Sigmoid colon (tissue), 4 donors: ENCODE measurements around the gene SLC8A3.

Experiments used
- EP300 ChIP-seq, 4 donors: sonication (generic); formaldehyde crosslinking; IDR thresholded peaks; one replicate each; pipeline ENCODE4 v1.6.1; 2017; ENCODE audit warnings: antibody characterized with exemption in 4 of 4
- TF ChIP-seq, protein P1 (sequence below), 4 experiments: fragments of 450-650 bp in 3 of 4; fragments of 200-600 bp in 1 of 4; IDR thresholded peaks; one replicate each; pipeline ENCODE4 v1.5.1; 2016 to 2019; ENCODE audit warnings: antibody characterized with exemption in 4 of 4, mild to moderate bottlenecking in 3 of 4, moderate library complexity in 2 of 4

DNA sequence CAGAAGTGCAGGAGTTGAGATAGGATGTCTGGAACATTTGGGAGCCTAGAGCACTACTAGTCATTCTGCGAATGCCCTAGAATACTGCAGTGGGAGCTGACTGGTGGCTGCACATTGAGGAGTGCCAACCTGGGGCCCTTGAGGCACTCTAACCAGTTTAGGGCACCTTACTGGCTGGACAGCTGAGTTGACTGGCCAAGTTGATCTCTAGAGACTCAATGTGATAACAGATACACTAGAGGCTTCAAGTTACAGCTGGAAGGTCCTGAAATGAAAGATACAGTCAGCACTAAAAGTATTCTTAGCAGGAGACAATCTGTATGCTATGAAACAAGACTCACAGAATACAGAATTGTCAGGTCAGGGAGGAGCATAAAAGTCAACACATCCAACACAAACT, 8.0 kb downstream of the SLC8A3 start:
- no peak for TF ChIP-seq EP300 (IDR thresholded peaks at IDR 0.05)
- TF ChIP-seq, protein P1, sequence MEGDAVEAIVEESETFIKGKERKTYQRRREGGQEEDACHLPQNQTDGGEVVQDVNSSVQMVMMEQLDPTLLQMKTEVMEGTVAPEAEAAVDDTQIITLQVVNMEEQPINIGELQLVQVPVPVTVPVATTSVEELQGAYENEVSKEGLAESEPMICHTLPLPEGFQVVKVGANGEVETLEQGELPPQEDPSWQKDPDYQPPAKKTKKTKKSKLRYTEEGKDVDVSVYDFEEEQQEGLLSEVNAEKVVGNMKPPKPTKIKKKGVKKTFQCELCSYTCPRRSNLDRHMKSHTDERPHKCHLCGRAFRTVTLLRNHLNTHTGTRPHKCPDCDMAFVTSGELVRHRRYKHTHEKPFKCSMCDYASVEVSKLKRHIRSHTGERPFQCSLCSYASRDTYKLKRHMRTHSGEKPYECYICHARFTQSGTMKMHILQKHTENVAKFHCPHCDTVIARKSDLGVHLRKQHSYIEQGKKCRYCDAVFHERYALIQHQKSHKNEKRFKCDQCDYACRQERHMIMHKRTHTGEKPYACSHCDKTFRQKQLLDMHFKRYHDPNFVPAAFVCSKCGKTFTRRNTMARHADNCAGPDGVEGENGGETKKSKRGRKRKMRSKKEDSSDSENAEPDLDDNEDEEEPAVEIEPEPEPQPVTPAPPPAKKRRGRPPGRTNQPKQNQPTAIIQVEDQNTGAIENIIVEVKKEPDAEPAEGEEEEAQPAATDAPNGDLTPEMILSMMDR (IDR thresholded peaks at IDR 0.05), result no peak
